Activated CD4-positive, alpha-beta T cell treated with anti-CD3 and anti-CD28 coated beads, Interleukin-2, amount 50 U/mL, for 4 hours (primary cell): ENCODE data around the gene PIGT.

Experiments
- DNase-seq, 2 experiments: peaks; one replicate each; pipeline ENCODE4 v3.0.0-alpha.2; 2020

The PIGT gene

DNA sequence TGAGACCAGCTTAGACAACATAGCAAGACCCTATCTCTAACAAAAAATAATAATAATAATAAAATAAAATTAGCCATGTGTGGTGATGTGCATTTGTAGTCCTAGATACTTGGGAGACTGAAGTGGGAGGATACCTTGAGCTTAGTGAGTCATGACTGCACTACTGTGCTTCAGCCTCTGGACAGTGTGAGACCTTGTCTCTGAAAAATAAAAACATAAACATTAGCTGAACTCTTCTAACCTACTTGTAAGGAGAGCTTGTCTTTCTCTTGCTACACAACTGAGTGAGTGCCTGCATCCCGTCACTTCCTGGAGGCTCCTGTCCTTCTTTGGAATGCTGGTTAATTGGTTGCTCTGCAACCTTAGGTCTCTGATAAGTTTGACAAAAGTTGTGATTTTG, 13.0 kb upstream of the PIGT start:
- no peak for DNase-seq

DNA sequence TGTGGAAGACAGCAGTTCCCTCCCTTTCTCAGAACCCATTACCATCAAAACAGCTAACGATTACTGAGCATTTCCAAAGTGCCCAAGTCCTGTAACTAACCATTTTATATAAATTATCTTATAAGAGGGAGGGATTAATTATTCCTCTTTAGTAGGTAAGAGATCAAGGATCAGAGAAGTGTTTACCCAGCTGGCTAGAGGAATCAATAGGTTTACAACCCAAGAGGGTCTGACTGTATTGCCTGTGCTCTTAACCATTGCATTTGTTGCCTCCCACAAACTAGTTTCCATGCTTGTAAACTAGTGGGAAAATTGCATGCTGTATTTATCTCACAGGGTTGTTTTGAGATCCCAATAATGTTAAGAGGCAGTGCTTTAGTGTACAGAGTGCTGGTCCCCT, 11.5 kb upstream of the PIGT start:
- no peak for DNase-seq

DNA sequence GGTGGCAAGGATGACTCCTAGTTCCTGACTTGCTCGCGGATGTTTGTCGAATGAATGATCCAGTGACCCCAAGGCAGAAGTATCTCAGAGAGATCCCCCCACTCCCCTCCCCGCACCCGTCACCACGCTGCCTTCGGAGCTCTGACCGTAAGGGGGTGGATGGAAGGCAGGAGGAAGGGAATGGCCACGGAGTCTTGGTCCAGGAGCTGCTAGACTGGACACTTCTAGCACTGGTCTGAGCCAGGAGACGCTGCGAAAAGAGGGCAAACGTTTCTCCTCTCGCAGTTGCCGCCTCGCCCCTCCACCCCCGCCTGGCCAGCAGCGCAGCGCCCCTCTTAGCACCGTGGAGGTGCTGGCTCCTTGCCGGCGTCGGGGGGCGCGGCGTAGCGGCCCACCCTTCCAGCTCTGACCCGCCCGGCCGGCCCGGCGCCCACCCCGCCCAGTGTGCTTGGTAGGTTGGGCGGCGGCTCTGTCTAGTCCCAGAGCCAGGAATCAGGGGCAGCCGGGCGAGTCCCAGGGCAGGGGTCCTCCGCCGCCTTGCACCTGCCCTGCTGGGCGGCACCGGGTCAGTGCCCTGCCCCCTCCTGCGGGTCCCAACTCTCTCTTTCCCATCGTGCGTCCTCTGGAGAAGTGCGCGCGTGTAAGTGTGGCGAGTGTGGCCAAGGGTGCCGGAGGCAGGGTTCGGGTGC, 10.2 kb upstream of the PIGT start:
- no peak for DNase-seq

DNA sequence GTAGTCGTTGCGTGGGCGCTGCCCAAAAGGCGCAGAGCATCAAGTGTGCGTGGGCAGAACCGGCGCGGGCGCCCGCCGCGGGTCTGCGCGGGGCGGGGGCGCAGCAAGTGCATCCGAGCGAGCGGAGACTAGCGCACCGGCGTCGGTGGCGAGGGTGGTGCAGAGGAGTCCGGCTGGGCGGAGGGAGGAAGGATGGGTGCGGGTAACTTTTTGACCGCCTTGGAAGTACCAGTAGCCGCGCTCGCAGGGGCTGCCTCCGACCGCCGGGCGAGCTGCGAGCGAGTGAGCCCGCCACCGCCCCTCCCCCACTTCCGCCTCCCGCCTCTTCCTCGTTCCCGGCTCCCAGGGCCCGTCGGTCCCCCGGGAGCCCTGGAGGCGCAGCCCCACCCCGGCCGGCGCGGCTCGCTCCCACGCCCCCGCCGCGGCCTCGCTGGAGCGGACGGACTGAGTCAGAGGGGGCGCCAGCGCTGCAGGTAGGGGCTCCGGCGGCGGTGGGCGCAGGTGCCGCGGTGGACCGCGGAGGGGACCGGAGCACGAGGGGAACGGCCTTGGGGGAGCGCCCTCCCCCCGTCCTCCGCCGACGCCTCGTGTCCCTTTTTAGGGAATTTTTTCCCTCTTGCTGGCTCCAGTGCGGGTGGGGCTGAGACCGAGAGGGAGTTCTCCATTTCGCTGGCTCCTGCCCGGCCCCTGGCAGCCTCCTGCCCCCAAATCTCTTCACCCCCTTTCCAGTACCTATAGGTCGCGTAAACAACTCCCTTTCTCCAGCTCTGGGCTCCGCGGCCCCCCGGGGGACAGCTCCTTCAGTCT, 9.5 kb upstream of the PIGT start:
- DNase-seq, result peak; percentile 57 to 69

DNA sequence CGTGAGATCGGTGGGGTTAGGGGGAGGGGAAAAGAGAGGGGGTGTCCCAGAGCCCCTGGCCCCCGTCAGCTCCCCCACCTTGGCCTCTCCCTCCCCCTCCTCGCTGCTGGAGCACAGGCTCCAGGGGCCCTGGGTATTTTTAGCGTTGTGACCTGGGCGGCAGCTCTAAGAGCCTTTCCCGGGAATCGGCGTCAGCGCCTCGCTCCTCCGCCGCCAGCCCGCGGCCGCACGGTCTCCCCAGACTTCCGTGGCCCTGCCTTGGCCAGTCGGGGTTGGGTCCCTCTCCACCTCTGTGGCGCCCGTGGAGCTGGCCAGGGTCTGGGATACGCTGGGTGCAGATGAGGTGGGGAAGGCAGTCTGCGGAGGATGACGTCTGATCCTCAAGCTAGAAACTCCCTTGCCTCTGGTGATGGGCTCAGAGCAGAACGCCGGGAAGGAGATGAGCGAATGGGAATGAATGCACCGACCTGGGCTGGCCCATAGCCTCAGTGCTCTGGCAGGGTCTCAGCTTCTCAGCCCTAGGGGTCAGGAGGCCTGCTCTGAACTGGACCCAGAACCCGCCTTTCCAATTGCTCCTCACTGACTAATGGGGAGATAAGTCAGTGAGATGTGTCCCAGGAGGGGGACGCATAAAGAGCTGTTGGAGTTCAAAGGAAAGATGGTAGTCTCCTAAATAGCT, 8.7 kb upstream of the PIGT start:
- no peak for DNase-seq

DNA sequence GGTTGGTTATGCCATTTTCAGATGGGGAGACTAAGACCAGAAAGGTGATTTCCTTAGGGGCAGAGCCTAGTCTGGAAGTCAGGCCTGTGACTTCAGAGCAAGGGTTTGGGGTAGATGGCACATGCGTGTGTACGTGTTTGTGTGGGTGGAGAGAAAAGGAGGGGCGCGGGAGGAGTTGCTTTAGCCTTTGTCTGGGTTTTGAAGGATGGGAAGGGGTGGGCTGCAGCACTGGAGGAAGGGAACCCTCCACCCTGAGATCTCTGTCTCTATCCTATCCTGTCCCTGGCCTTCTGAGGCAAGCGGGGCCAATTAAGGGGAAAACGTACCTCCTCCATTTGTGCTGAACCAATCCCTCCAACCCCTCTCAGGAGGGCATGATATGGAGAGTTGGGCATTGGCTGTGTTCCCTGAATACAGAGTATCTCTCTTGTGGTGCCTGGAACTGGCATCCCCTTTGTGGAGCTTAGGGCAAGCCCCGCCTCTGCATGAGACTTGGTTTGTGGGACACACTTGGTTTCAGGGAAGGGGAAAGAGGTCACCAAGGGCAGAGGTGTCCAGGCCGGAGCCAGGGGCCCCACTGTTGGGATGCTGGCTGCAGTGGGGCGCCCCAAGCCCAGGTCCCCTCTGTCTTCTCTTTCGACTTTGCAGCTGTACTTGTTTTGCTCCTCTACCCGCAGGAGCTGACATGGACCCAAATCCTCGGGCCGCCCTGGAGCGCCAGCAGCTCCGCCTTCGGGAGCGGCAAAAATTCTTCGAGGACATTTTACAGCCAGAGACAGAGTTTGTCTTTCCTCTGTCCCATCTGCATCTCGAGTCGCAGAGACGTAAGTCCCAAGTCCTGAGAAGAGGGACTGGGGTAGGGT, 7.9 kb upstream of the PIGT start, which contains the start of gene DBNDD2:
DBNDD2 (plus strand) TSS at position 507 of the 863 bp plus-strand sequence; CDS start at position 686, 179 bp downstream.
- DNase-seq, result peak; percentile 19 to 28

DNA sequence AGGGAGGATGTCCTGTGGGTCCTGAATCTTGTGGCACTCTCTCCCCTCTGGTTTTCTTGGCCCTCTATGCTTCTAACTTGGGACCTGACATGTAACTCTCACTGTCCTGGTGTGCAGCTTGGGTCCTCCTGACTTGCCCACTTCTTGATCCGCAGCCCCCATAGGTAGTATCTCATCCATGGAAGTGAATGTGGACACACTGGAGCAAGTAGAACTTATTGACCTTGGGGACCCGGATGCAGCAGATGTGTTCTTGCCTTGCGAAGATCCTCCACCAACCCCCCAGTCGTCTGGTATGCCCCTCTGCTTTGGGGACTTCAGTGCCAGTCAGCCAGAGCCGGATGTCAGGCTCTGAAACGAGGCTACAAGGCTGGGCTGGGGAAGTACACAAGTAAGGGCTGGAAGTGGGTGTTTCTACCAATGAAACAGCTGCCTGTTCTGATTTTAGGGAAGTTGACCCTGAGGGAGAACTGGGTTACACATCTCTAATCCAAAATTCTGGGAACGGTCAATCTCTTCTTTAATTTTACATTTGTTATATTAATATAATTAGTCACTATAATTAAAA, 7.2 kb upstream of the PIGT start:
- no peak for DNase-seq

DNA sequence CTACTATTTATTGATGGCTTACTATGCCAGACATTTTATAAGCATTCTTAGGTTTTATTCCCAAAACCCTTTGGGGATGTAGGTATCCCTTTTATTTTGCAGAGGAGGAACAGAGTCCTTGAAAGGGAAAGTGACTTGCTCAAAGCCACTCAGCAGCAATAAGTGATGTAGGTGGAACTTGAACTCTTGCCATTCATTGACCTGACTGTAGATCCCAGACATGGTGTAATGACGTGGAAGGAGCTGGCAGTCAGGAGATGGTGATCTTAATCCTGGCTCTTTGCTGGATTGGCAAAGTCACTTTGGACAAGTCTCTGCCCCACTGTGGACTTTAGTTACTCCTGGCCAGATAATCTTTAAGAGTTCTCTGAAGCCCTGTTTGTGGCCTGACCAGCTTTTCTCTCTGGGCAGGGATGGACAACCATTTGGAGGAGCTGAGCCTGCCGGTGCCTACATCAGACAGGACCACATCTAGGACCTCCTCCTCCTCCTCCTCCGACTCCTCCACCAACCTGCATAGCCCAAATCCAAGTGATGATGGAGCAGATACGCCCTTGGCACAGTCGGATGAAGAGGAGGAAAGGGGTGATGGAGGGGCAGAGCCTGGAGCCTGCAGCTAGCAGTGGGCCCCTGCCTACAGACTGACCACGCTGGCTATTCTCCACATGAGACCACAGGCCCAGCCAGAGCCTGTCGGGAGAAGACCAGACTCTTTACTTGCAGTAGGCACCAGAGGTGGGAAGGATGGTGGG, 6.2 kb upstream of the PIGT start:
- no peak for DNase-seq

DNA sequence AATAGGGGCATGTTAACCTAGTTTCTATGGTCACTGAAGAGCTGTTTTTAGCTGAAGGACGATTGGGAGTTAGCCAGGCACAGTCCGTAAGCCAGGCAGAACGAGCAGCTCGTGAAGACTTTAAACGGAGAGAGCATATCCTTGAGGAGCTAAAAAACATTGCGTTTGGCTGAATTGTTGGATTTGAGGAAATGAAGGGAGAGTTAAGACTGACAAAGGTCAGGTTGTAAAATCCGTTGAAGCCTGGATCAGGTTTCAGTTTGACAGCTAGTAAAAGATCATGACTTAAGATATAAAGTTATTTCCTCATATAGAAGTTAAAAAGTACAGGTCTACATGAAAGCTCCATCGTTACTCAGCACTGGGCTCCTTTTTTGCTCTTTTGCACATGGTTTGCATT, 5.1 kb upstream of the PIGT start:
- DNase-seq, result no peak

DNA sequence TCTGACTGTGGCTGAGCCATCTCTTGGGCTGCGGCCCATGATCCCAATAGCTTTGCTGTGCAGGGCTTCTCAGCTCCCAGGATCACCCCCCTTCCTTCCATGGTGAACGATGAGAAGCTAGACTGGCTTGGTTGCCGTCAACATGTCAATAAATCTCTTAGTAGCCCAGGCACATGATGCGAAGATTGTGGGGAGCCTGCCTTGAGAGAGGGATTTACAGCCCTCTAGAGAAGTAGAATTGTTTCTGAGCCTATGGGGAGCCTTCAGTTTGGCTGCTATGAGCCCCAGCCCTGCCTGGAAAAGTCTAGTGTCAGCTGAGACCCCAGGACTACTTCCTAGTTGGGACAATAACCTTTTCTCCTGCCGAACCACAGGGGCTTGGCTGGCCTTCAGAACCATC, 3.3 kb upstream of the PIGT start:
- no peak for DNase-seq

DNA sequence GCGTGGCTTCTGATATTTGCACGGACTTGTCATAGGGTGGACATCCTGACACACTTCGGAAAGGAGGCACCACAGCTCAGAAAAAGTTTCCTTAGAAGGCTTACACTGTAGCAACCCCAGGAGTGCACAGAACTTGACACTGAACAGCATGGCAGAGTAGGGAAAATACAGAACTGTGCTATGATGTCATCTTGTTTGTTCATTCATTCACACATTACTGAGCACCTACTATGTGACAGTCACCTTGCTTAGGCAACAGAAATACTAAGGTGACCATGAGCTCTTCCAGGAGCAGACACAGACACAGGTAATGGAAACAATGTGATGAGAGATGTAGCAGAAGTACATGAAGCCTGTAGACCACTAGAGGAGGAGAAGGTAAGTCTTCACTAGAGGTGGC, 2.5 kb upstream of the PIGT start:
- no peak for DNase-seq

DNA sequence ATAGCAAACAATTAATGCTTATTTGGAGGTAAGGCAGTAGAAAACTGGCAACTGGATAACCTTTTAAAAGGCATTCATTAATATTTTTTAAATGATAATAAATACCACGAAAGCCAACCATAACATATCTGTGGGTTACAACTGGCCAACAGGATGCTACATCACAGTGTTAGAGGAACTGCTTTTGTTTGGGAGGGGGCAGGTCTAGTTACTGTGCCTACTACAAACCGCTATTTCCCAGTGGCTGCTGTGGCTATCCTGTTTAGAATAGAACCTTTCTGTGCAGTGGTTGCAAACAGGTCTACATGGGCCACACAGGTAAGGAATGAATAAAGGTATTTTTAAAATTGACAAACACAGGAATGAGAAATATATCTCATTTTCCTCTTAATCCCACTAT, 976 bp downstream of the PIGT start:
- no peak for DNase-seq

DNA sequence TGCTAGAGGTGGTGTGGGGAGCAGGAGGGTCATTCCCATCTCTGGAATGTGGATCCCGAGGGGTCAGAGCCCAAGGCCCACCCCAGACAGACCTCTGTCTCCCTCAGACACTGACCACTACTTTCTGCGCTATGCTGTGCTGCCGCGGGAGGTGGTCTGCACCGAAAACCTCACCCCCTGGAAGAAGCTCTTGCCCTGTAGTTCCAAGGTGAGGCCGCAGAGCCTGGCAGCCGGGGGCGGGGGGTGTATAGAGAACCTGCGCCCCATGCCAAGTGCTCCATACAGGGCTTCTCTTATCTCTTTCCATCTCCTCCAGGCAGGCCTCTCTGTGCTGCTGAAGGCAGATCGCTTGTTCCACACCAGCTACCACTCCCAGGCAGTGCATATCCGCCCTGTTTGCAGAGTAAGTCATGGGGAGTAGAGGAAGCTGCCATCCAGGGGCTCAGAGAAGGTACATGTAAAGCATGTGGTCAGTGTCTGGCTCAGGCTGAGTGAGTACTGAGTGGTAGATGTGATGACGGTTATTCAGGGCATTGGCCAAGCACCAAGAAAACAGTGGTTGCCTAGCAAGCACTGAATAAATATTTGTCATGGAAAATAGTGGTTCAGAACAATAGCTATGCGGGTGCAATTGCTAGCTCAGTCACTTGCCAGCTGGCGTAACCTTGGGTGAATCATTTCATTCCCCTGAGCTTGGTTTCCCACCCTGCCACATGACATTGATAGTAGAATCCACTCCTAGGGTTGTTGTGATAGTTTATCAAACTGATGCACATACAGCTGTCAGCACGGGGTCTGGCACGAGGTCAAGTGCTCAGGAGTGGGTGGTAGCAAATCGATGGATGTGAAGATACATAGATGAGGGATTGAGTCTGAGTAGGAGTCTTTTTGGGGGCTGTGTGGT, 3.5 kb downstream of the PIGT start:
- DNase-seq, result no peak

DNA sequence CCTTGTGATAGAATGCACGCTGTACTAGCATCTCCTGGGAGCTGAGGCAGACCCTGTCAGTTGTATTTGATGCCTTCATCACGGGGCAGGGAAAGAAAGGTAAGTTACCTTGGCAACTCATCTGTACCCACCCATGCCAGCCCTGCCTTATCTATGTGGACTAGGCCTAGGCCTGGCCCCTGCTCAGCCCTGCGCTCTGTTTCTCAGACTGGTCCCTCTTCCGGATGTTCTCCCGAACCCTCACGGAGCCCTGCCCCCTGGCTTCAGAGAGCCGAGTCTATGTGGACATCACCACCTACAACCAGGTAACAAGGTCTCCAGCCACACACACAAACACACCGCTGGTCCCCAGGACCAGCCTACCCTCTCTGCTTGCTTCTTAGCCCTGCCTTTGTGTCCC, 4.2 kb downstream of the PIGT start:
- DNase-seq, result no peak

DNA sequence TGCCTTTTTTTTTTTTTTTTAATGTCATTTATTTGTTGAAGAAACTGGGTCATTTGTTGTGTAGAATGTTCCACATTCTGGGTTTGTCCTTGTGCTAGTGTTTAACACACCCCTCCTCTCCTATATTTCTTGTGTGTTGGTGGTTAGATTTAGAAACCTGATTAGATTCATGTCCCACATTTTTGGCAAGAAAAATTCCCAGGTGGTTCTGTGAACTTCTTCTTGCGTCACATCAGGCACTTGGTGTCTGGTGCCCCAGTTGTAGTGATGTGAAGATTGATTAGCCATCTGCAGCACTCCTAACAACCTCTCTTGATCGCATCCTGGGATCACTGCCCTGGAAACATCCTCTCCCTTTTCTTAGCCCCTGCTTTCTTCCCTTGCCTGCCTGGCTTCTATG, 7.8 kb downstream of the PIGT start:
- DNase-seq, result no peak

DNA sequence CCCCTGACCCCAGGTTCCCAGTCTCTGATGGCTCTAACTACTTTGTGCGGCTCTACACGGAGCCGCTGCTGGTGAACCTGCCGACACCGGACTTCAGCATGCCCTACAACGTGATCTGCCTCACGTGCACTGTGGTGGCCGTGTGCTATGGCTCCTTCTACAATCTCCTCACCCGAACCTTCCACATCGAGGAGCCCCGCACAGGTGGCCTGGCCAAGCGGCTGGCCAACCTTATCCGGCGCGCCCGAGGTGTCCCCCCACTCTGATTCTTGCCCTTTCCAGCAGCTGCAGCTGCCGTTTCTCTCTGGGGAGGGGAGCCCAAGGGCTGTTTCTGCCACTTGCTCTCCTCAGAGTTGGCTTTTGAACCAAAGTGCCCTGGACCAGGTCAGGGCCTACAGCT, 9.6 kb downstream of the PIGT start:
- DNase-seq, result no peak

DNA sequence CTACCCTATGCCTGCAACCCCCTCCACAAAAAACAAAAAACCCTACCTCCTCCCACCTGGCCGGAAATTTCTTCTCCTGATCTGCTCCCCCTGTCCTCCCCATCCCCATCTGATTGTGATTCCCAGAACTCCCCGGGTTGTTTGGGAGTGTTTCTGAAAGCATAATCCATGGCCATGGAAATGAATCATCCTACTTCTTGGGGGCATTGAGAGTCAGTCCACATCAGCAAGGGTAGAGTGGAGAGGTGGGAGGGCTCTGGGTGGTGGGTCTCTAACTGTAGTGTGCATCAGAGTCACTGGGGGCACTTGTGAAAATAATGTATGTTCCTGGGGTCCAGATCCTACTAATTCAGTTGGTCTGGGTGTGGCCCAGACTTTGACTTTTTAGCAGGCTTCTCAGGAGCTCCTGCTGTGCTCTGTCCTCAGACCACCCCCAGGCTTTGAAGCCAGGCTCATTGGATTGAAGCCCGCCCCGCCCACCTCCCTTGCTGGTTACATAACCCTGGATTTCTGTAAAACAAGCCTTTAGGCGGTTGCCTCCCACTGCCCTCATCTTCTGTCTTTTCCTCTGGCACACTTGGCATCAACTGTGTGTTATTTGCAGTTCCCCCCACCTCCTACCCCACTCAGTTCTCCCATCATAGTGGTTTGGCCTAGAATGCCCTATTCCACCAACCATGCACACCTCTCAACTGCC, 10.5 kb downstream of the PIGT start:
- no peak for DNase-seq

DNA sequence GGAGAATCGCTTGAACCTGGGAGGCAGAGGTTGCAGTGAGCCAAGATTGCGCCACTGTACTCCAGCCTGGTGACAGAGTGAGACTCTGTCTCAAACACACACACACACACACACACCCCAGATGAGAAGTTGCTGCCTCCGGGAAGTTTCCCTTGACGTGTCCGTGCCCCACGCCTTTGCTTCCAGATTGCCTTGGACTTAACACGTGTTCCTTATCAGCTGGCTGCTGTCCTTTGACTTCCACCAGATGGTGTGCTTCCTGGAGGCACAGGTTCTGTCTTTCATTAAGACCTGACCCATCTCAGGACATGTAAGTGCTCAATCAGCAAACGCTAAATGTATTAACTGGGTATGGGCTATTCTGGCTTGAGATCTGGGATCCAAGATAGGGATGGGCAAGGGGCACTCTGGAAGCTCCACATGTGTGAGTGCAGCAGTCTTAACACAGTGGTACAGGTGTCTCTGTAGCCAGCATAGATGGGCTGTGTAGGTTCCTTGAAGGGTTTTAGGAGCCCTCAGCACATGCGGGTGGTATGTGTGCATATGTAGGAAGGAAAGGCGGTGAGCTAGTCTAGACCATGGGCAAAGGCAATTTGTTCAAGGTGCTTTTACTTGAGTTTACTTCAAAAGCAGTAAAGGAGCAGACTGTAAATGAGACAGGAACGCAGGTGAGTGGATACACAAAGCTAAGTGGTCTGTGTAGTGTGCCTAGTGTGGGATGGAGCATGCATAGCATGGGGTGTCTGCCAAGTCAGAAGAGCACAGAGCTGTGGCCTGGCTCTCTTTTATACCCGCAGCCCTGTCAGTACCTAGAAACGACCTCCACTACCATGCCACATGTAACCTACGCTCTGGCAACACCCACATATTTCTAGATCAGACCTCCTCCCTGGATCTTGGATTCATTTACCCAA, 11.6 kb downstream of the PIGT start:
- no peak for DNase-seq

DNA sequence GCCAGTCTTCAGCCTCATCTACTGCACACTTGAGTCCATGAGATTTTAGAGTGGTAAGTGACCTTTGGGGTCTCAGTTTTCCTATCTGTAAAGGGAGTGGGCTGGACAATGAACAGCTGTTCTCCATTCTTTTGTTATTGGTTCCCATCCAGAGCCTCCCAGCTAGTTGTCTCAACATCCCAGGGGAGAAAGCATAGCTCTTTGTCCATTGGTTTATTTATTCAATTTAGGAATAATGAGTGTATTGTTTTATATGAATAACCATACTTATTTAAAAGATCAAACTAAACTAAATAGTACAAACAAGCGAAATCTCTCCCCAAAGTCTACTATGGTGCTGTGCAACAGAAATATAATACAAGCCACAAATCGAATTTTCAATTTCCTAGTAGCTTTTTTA, 13.7 kb downstream of the PIGT start:
- no peak for DNase-seq
